Measurements from ENCODE around the gene SPCS3.
"Not testable (repeated sequence)": the region's sequence is repeated elsewhere in the genome, so short reads cannot be mapped to it uniquely, and the experiment has no call there.

Gene SPCS3

DNA sequence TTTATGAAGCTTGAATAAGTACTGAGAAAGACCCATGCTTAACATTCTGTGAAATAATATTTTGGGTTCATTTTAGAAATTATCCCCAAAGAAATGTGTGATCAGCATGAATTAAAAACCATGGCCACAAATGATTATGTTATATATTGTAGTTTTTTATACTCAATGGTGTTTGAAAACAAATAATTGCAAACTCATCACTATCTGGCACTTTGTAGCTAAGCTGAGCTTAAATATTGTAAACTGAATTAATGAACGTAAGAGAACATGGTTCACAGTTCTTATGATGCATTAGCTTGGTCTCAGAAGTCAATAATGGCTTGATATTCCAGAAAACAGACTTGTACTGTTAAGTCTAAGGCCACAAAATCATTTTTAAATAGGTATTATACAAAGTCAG lies 26.1 kb upstream of the SPCS3 start:
- POLR2A ChIA-PET = no interaction called here
- Histone ChIP-seq H3K4me1 (ENCODE audit: control insufficient read depth, insufficient read depth, low read length) (no peaks in the 10 kb centered on the region), H3K9me3 (ENCODE audit: control insufficient read depth, insufficient read depth, low read depth, low read length) (no peaks in the 10 kb centered on the region), H3K27ac (ENCODE audit: extremely low read depth, low read depth, low read length) (no peak overlapping the region), H3K36me3 (ENCODE audit: control insufficient read depth in 2 of 2, insufficient read depth in 1 of 2, low read length in 2 of 2) (no peaks in the 10 kb centered on the region), H3K4me3 (ENCODE audit: low read depth, low read length) (no peak overlapping the region)
- TF ChIP-seq ZNF335 (tag by site-specific recombination; conservative IDR thresholded peaks at IDR 0.05) (no peak), GLI2 (tag by site-specific recombination; IDR thresholded peaks at IDR 0.05; ENCODE audit: borderline replicate concordance, low read depth) (no peak), ZNF658 (tag by site-specific recombination; IDR thresholded peaks at IDR 0.05) (no peak), ZNF664 (tag by site-specific recombination; IDR thresholded peaks at IDR 0.05) (no peak), ZNF660 (tag by site-specific recombination; IDR thresholded peaks at IDR 0.05) (no peak), ZBTB17 (tag by site-specific recombination; IDR thresholded peaks at IDR 0.05) (no peak), KLF8 (tag by site-specific recombination; IDR thresholded peaks at IDR 0.05) (no peak), ZNF792 (tag by site-specific recombination; IDR thresholded peaks at IDR 0.05) (no peak), ZNF341 (tag by site-specific recombination; IDR thresholded peaks at IDR 0.05; ENCODE audit: low read depth) (no peak), MYNN (tag by site-specific recombination; IDR thresholded peaks at IDR 0.05; ENCODE audit: borderline replicate concordance) (no peak), ZNF600 (tag by site-specific recombination; IDR thresholded peaks at IDR 0.05) (no peak), ZNF76 (tag by site-specific recombination; IDR thresholded peaks at IDR 0.05; ENCODE audit: borderline replicate concordance, low read depth) (no peak), ZSCAN16 (tag by site-specific recombination; IDR thresholded peaks at IDR 0.05) (no peak)
- TF ChIP-seq, protein P1, sequence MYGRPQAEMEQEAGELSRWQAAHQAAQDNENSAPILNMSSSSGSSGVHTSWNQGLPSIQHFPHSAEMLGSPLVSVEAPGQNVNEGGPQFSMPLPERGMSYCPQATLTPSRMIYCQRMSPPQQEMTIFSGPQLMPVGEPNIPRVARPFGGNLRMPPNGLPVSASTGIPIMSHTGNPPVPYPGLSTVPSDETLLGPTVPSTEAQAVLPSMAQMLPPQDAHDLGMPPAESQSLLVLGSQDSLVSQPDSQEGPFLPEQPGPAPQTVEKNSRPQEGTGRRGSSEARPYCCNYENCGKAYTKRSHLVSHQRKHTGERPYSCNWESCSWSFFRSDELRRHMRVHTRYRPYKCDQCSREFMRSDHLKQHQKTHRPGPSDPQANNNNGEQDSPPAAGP (tag by site-specific recombination; IDR thresholded peaks at IDR 0.05) = no peak
- TF ChIP-seq, protein P2, sequence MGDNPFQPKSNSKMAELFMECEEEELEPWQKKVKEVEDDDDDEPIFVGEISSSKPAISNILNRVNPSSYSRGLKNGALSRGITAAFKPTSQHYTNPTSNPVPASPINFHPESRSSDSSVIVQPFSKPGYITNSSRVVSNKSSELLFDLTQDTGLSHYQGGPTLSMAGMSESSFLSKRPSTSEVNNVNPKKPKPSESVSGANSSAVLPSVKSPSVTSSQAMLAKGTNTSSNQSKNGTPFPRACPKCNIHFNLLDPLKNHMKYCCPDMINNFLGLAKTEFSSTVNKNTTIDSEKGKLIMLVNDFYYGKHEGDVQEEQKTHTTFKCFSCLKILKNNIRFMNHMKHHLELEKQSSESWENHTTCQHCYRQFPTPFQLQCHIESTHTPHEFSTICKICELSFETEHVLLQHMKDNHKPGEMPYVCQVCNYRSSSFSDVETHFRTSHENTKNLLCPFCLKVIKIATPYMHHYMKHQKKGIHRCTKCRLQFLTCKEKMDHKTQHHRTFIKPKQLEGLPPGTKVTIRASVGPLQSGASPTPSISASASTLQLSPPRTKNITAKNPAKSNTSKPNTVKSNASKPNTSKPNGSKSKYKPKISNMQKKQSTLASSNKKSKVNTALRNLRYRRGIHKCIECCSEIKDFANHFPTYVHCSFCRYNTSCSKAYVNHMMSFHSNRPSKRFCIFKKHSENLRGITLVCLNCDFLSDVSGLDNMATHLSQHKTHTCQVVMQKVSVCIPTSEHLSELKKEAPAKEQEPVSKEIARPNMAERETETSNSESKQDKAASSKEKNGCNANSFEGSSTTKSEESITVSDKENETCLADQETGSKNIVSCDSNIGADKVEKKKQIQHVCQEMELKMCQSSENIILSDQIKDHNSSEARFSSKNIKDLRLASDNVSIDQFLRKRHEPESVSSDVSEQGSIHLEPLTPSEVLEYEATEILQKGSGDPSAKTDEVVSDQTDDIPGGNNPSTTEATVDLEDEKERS (tag by site-specific recombination; IDR thresholded peaks at IDR 0.05) = no peak
- TF ChIP-seq, protein P3, sequence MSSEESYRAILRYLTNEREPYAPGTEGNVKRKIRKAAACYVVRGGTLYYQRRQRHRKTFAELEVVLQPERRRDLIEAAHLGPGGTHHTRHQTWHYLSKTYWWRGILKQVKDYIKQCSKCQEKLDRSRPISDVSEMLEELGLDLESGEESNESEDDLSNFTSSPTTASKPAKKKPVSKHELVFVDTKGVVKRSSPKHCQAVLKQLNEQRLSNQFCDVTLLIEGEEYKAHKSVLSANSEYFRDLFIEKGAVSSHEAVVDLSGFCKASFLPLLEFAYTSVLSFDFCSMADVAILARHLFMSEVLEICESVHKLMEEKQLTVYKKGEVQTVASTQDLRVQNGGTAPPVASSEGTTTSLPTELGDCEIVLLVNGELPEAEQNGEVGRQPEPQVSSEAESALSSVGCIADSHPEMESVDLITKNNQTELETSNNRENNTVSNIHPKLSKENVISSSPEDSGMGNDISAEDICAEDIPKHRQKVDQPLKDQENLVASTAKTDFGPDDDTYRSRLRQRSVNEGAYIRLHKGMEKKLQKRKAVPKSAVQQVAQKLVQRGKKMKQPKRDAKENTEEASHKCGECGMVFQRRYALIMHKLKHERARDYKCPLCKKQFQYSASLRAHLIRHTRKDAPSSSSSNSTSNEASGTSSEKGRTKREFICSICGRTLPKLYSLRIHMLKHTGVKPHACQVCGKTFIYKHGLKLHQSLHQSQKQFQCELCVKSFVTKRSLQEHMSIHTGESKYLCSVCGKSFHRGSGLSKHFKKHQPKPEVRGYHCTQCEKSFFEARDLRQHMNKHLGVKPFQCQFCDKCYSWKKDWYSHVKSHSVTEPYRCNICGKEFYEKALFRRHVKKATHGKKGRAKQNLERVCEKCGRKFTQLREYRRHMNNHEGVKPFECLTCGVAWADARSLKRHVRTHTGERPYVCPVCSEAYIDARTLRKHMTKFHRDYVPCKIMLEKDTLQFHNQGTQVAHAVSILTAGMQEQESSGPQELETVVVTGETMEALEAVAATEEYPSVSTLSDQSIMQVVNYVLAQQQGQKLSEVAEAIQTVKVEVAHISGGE (tag by site-specific recombination; conservative IDR thresholded peaks at IDR 0.05; ENCODE audit: low read depth) = no peak
- TF ChIP-seq, protein P4, sequence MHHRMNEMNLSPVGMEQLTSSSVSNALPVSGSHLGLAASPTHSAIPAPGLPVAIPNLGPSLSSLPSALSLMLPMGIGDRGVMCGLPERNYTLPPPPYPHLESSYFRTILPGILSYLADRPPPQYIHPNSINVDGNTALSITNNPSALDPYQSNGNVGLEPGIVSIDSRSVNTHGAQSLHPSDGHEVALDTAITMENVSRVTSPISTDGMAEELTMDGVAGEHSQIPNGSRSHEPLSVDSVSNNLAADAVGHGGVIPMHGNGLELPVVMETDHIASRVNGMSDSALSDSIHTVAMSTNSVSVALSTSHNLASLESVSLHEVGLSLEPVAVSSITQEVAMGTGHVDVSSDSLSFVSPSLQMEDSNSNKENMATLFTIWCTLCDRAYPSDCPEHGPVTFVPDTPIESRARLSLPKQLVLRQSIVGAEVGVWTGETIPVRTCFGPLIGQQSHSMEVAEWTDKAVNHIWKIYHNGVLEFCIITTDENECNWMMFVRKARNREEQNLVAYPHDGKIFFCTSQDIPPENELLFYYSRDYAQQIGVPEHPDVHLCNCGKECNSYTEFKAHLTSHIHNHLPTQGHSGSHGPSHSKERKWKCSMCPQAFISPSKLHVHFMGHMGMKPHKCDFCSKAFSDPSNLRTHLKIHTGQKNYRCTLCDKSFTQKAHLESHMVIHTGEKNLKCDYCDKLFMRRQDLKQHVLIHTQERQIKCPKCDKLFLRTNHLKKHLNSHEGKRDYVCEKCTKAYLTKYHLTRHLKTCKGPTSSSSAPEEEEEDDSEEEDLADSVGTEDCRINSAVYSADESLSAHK (tag by site-specific recombination; IDR thresholded peaks at IDR 0.05) = no peak
- TF ChIP-seq, protein P5, sequence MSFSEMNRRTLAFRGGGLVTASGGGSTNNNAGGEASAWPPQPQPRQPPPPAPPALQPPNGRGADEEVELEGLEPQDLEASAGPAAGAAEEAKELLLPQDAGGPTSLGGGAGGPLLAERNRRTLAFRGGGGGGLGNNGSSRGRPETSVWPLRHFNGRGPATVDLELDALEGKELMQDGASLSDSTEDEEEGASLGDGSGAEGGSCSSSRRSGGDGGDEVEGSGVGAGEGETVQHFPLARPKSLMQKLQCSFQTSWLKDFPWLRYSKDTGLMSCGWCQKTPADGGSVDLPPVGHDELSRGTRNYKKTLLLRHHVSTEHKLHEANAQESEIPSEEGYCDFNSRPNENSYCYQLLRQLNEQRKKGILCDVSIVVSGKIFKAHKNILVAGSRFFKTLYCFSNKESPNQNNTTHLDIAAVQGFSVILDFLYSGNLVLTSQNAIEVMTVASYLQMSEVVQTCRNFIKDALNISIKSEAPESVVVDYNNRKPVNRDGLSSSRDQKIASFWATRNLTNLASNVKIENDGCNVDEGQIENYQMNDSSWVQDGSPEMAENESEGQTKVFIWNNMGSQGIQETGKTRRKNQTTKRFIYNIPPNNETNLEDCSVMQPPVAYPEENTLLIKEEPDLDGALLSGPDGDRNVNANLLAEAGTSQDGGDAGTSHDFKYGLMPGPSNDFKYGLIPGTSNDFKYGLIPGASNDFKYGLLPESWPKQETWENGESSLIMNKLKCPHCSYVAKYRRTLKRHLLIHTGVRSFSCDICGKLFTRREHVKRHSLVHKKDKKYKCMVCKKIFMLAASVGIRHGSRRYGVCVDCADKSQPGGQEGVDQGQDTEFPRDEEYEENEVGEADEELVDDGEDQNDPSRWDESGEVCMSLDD (tag by site-specific recombination; IDR thresholded peaks at IDR 0.05) = no peak
- CTCF ChIA-PET = interaction anchor here (0.6 kb wide), 1 partner anchor 143 kb away, joined by 3 read pairs; no protein-coding TSS in a partner anchor

DNA sequence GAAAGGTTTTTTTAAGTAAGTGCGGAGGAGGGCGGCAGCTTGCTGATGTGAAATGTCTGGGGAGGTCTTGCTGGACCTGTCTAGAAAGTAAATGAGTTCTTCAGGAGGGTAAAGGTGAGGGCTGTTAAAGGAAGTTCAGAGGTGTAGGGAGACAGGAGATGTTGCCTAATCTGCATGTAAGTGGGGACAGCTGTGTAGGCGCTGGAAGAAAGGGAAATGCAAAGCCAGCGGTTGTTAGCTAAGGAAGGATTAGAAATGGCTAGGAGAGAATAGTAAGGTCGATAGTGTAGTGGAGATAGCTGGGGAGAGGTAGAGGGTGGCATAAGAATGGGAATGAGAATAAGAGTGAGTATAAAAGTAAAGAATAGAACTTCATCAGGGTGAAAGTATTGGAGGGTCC lies 23.9 kb upstream of the SPCS3 start:
- H3K27ac ChIP-seq (ENCODE audit: extremely low read depth, low read depth, low read length); CTCF ChIA-PET; H3K4me1 ChIP-seq (ENCODE audit: control insufficient read depth, insufficient read depth, low read length); POLR2A ChIA-PET; H3K36me3 ChIP-seq (ENCODE audit: control insufficient read depth in 2 of 2, insufficient read depth in 1 of 2, low read length in 2 of 2); H3K9me3 ChIP-seq (ENCODE audit: control insufficient read depth, insufficient read depth, low read depth, low read length); H3K4me3 ChIP-seq (ENCODE audit: low read depth, low read length): not testable (repeated sequence)
